HG03575 (cell line): ENCODE data around the gene PPP2R3B.
"Not testable (repeated sequence)": the region's sequence is repeated elsewhere in the genome, so short reads cannot be mapped to it uniquely, and the experiment has no call there.

ENCODE experiments used
- ATAC-seq: cut with Tn5 transposase; IDR thresholded peaks from one replicate; pipeline ENCODE4 v1.9.1; 2021; ENCODE audit not compliant: unreplicated experiment, insufficient number of reproducible peaks, low FRiP score; ENCODE audit errors: extremely low read depth

PPP2R3B gene

GRCh38 chrX:410296-410695, 23.6 kb upstream of the PPP2R3B start:
- ATAC-seq, result no peak

DNA sequence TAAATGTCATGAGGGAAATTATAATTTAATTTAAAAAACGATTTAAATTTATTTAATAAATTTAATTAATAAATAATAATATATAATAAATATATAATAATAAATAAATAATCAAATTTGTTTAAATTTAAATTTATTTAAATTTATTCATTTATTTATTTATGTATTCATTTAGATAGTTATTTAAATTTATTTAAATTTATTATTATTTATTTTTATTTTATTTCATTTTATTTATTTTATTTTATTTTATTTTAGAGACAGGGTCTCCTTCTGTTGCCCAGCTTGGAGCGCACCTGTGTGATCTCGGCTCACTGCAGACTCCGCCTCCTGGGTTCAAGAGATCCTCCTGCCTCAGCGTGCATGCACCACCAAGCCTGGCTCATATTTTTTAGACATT, 18.4 kb upstream of the PPP2R3B start:
- ATAC-seq, result no peak

GRCh38 chrX:404656-405055, 17.9 kb upstream of the PPP2R3B start:
- ATAC-seq, result no peak

GRCh38 chrX:402857-403256, 16.1 kb upstream of the PPP2R3B start:
- no peak for ATAC-seq

DNA sequence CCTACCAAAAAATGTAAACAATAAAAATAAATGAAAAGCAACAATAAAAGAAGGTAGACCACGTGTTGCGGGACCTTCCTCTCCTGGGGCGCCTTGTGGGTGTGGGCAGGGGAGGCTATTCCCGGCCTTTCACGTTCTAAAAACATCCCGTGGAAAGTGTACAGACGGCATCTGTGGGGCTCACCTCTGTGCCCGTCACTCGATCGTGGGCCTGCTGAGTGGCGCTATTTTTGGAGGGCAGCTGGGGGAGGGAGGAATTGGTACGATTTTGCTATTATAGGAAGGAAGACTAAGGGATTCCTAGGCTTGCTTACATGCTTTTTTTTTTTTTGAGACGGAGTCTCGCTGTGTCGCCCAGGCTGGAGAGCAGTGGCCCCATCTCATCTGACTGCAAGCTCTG, 13.6 kb upstream of the PPP2R3B start:
- no peak for ATAC-seq

- ATAC-seq, result no peak
Observed at GRCh38 chrX:397575-397974, 10.9 kb upstream of the PPP2R3B start.

GRCh38 chrX:394830-395229, 8.1 kb upstream of the PPP2R3B start:
- no peak for ATAC-seq

GRCh38 chrX:392575-392846, 5.8 kb upstream of the PPP2R3B start:
- no peak for ATAC-seq

GRCh38 chrX:391717-392574, 5.2 kb upstream of the PPP2R3B start:
- ATAC-seq, result no peak

DNA sequence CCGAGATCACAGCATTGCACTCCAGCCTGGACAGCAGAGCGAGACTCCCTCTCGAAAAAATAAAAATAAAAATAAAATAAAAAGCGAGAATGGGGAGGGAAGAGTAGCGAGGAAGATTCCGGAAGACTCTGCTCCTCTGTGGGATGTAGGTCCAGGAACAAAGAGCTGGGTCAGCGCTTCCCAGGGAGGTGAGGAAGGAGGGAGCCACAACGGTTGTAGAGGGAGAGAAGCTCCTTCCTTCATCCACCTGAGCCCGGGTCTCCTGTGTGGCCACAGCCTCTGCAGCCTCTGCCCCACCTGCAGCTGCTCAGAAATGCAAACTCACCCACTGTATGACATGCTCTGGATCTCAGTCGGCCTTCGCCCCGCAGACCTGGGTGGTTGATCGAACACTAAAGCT, 3.8 kb upstream of the PPP2R3B start:
- no peak for ATAC-seq

DNA sequence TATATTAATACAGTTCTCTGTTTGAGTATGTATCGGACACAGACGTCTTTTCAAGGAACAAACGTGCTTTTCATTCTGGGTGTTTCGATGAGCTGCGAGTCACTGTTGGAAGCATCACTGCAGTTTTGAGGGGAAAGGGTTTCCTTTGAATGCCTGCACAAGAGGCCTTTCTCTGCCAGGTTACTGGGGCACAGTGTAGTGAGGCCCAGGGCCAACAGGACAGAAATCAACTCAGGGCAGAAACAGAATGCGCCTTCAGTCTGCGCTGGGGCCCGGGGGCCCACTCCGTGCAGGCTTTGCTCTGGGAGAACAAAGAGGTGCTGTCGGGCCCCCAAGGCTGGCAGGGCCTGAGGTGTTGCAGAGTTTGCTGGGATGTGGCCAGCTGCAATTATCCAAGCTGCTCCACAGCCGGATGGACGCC, 2.3 kb upstream of the PPP2R3B start:
- no peak for ATAC-seq

GRCh38 chrX:387729-388128, 1.0 kb upstream of the PPP2R3B start:
- ATAC-seq, result no peak

DNA sequence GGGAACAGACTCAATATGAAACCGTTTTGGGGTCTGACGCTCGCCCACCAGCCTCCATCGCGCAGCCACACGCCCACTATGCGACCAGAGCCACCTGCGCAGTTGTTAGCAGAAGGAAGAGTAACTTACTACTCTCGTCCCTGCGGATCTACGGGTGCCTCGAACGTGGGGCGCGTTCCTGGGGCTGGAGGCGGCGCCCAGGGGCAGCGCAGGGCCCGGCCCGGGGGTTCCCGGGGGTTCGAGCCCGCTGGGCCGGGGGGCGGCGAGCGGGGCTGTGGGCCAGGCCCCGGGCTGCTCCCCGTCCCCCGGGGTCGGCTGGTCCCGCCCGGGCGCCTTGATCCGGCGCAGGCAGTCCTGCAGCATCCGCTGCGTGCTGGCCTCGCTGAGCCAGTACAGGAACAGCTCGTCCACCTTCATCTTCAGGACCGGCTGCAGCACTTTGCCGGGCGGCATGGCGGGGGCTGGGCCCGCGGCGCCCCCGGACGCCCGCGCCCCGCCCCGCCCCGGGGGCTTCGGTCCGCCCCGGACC, 404 bp downstream of the PPP2R3B start:
- ATAC-seq, result no peak

GRCh38 chrX:385736-386135, 971 bp downstream of the PPP2R3B start:
- ATAC-seq, result not testable (repeated sequence)

DNA sequence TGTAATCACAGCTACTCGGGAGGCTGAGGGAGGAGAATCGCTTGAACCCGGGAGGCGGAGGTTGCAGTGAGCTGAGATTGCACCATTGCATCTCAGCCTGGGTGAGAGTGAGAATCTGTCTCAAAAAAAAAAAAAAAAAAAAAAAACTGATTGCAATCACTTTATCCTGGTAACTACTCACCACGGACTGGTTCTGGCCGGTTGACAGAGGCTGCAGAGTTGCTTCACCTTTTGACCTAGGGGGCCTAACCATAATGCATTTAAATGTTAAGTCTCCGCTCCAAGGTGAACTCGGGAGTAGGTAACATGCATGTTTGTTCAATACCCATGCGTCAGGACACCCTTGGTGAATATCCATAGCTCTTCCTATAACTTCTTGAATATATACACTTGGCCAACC, 1.8 kb downstream of the PPP2R3B start:
- ATAC-seq, result no peak

DNA sequence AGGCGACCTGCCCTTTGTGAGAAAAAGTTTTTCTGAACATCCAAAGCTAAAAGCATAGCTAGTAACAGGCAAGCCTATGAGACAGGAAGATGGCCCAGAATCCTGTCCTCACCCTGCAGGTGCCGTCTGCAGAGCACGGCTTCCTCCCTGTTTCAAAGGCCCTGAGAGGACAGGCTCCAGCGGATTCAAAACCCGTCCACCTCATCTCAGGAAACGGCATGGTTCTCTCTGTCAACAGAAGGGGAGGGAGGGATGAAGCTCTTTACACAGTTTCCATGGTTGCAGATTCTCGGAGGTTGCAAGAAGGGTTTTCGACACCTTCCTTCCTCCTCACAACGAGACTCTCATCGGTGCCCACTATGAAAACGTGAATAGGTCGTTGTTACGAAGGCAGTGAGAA, 8.3 kb downstream of the PPP2R3B start:
- ATAC-seq, result no peak

DNA sequence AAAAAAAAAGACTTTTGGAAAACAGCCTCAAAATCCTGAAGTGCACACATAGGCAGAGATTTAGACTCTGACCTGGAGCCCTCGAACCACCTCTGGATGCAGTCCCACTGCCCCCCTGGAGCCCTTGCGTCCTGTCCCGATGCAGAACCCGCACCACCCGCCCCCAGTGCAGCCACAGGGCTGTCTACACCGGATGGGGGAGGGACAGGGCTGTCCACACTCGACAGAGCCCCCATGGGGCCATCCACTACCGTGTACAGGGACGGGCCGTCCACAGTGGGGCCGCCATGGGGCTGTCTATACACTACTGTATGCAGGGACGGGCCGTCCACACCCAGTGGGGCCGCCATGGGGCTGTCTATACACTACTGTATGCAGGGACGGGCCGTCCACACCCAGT, 10.5 kb downstream of the PPP2R3B start:
- ATAC-seq, result not testable (repeated sequence)

GRCh38 chrX:375181-376036, 11.3 kb downstream of the PPP2R3B start:
- ATAC-seq, result no peak

- no peak for ATAC-seq
Observed at GRCh38 chrX:374596-374995, 12.1 kb downstream of the PPP2R3B start.
